Measurements from ENCODE around the gene DCAF7.

Gene DCAF7

GRCh38 chr17:63588797-63589196 is 38.5 kb downstream of the DCAF7 start:
- no peak for DNase-seq (ENCODE audit: low read depth)

- no peak for DNase-seq (ENCODE audit: low read depth)
These were observed 39.4 kb downstream of the DCAF7 start for GRCh38 chr17:63589646-63590045.

GRCh38 chr17:63592797-63593196 is 42.5 kb downstream of the DCAF7 start:
- no peak for DNase-seq (ENCODE audit: low read depth)

- no peak for DNase-seq (ENCODE audit: low read depth)
These were observed 44.9 kb downstream of the DCAF7 start for GRCh38 chr17:63595132-63595531.

- no peak for DNase-seq (ENCODE audit: low read depth)
These were observed 46.7 kb downstream of the DCAF7 start for GRCh38 chr17:63596856-63597586.

GRCh38 chr17:63598281-63598680 is 48.0 kb downstream of the DCAF7 start:
- DNase-seq (ENCODE audit: low read depth), result peak; percentile 8

- peak; percentile 83 for DNase-seq (ENCODE audit: low read depth)
These were observed 50.5 kb downstream of the DCAF7 start, which contains the start of gene TACO1 for GRCh38 chr17:63600569-63601438. Gene TACO1, plus strand, starts transcription at chr17:63600895. Its CDS starts 189 bp downstream, at chr17:63601084.

GRCh38 chr17:63601439-63602371 is 51.4 kb downstream of the DCAF7 start:
- DNase-seq (ENCODE audit: low read depth), result peak; percentile 27

GRCh38 chr17:63609816-63610573 is 59.7 kb downstream of the DCAF7 start:
- DNase-seq (ENCODE audit: low read depth), result no peak

- no peak for DNase-seq (ENCODE audit: low read depth)
These were observed 60.6 kb downstream of the DCAF7 start for GRCh38 chr17:63610854-63611253.

- DNase-seq (ENCODE audit: low read depth), result no peak
These were observed 61.1 kb downstream of the DCAF7 start for GRCh38 chr17:63611354-63611753.

GRCh38 chr17:63613663-63614062 is 63.4 kb downstream of the DCAF7 start:
- no peak for DNase-seq (ENCODE audit: low read depth)

GRCh38 chr17:63621229-63621683 is 71.0 kb downstream of the DCAF7 start:
- DNase-seq (ENCODE audit: low read depth), result no peak

GRCh38 chr17:63621684-63622573 is 71.7 kb downstream of the DCAF7 start, which contains the start of gene MAP3K3:
Gene MAP3K3, plus strand, starts transcription at chr17:63622417. Its CDS starts 343 bp downstream, at chr17:63622760.
- peak; percentile 100 for DNase-seq (ENCODE audit: low read depth)

- DNase-seq (ENCODE audit: low read depth), result peak; percentile 72
These were observed 72.5 kb downstream of the DCAF7 start for GRCh38 chr17:63622574-63623390.

GRCh38 chr17:63623786-63624530 is 73.7 kb downstream of the DCAF7 start:
- DNase-seq (ENCODE audit: low read depth), result no peak

GRCh38 chr17:63624531-63624880 is 74.2 kb downstream of the DCAF7 start:
- no peak for DNase-seq (ENCODE audit: low read depth)

GRCh38 chr17:63626551-63627180 is 76.4 kb downstream of the DCAF7 start:
- DNase-seq (ENCODE audit: low read depth), result peak; percentile 24

Measured in iris pigment epithelial cell (primary cell).